ENCODE data around the gene SH3TC1.

SH3TC1 gene

DNA sequence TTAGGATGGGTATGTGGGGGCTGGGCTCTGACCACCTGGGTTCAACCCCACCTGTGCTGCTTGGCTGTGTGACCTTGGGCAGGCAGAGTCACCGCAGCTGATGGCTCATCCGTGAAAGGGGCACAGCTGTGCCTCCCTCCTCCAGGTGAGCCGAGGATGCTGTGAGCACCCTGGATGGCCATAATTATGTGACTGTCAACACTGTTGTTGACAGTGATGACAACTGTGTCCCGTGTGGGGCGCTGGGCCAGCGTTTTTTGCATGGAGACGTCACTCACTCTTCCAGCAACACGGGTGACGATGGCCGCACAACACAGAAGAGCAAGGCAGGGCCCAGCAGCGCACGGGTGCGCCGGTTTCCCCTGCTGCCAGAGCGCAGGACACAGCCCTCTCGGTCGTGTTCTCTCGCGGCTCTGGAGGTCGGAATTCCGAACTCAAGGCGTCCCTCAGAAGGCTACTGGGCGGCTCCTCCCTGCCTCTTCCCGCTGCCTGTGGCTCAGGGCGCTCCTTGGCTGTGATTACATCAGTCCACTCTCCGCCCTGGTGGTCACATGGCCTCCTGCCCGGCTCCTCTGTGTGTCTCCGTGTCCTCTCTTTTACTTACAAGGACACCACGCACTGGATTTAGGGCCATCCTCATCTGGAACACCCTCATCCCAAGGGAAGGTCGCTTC is 1.3 kb downstream of the SH3TC1 start:
- peak; percentile 83 to 91 (median 88) for DNase-seq

GRCh38 chr4:8201321-8201781 is 2.3 kb downstream of the SH3TC1 start:
- peak; percentile 61 to 81 (median 74) for DNase-seq

GRCh38 chr4:8202108-8203051 is 3.3 kb downstream of the SH3TC1 start:
- peak; percentile 65 to 78 (median 73) for DNase-seq

- DNase-seq = peak in 1 of 4 experiments; percentile 44
These were observed 3.9 kb downstream of the SH3TC1 start for GRCh38 chr4:8203052-8203401.

DNA sequence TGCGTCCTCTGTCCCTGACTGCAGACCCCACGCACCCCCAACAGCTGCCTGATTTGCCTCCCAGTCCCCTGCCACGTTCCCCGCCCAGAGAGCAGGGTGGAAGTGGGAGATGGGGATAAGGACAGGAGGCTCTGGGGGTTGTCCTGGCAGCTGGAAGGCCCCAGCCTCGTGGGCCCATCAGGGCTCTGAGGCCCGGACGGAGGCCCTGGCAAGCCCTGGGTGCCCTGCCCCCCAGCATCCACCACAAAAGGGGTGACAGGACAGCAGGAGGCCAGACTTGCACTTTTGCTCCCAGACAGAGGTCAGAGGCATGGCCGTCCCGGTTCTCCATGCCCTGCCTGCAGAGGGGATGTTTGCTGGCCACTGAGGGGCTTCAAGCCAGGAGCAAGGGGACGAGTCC is 4.7 kb downstream of the SH3TC1 start:
- DNase-seq = no peak

- no peak for DNase-seq
These were observed 5.6 kb downstream of the SH3TC1 start for GRCh38 chr4:8204576-8205227.

GRCh38 chr4:8205241-8205707 is 6.2 kb downstream of the SH3TC1 start:
- peak; percentile 76 to 81 (median 79) for DNase-seq

- DNase-seq = peak in 2 of 4 experiments; percentile 38 to 51
These were observed 6.9 kb downstream of the SH3TC1 start for GRCh38 chr4:8205749-8206611.

DNA sequence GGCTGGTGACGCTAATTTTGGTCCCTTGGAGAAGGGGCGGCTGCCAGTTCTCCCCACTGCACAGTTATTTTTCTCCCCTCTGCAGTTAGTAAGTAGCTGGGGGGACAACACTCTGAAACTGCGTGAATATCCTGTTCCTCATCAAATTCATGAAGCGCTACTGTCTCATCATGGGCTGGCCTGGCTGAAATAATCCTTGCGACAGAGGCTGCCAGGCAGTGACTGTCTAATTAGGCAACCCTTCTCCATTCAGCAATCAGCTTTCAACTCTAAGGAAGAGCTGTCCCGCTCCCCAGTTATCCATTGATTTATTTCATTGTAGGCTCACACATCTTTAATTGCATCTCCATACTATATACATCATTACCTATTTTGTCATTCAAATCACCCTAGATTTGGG is 8.2 kb downstream of the SH3TC1 start:
- DNase-seq = peak; percentile 72 to 86 (median 84)

DNA sequence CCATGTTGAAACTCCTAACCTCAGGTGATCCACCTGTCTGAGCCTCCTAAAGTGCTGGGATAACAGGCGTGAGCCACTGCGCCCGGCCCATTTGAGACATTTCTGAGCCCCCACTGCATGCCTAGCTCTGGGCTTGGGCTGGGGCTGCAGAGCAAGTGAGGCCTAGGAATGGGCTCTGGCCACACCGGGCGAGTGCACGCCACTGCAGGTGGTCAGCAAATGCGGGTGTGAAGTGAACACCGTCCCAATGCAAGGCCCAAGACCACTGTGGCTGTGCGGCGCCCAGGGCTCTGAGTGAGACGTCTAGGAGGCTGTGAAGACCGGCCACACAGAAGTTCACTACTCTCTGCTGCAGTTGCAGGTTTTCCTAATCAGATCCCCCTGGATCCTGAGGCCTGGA is 9.5 kb downstream of the SH3TC1 start:
- DNase-seq = no peak

DNA sequence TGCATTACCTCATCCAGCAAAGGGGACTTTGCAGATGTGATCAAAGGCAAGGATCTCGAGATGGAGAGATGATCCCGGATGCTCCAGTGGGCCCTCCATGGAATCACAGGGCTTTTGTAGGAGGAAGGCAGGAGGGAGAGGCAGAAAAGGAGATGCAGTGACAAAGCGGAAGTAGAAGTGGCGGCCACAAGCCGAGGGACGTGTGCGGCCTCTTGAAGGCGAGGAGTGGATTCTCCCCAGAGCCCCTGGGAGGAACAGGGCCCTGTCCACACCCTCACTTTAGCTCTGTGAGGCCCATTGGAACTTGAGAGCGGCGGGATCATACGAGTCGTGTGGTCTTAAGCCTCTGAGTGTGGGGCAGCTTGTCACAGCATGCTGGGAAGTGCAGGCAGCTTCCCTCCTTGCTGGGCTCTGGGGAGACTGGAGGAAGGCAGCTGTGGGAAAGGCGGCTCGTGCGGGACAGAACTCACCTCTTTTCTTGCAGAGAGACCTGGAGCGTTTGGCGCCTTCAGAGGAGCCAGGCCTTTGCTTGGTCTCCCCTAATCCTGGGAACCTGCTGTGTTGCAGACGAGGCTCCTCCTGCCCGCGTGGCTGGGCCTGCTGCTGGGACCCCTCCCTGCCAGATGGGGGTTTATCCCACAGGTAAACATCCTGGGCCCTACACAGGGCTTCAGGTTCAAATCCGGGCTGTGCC is 10.2 kb downstream of the SH3TC1 start:
- peak; percentile 36 to 58 (median 58) for DNase-seq

- no peak for DNase-seq
These were observed 10.9 kb downstream of the SH3TC1 start for GRCh38 chr4:8210010-8210409.

GRCh38 chr4:8210616-8211015 is 11.5 kb downstream of the SH3TC1 start:
- no peak for DNase-seq

- DNase-seq = no peak
These were observed 12.2 kb downstream of the SH3TC1 start for GRCh38 chr4:8211251-8211650.

- no peak for DNase-seq
These were observed 12.9 kb downstream of the SH3TC1 start for GRCh38 chr4:8211737-8212581.

GRCh38 chr4:8212622-8213021 is 13.5 kb downstream of the SH3TC1 start:
- no peak for DNase-seq

DNA sequence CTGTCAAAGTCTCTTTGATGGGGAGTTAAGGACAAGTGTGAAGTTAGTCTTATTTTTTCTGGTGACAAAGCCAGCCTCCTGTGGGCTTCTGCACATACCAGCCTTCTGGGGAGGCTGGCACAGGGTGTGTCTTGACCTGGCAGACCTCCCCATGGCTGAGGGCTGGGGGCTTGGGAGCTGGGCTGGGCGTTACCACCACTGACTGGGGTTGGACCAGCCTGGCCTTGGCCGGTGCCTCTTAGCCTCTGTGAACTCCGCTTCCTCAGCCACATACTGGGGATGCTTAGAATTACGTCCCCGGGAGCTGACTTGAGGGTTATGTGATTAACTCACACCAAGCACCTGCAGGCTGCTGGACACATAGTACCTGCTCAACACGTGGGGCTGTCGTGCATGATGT is 14.0 kb downstream of the SH3TC1 start:
- DNase-seq = no peak

DNA sequence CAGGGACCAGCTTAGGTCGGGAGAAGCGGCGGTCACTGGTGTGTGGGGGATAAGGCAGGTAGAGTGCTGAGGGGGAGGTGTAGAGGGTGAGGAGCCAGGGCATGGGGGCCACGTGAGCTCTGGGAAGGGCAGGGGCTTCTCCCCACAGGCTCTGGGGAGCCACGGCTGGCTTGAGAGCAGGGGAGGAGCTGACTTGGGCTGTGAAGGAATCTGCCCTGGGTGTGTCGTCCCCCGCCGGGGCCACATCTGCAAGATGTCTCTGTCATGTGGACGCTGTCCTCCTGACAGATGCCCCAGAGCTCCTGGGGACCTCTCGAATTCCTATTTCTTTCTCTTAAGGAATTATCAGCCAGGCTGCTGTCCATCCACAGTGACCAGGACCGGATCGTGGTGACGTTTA is 15.0 kb downstream of the SH3TC1 start:
- no peak for DNase-seq

DNA sequence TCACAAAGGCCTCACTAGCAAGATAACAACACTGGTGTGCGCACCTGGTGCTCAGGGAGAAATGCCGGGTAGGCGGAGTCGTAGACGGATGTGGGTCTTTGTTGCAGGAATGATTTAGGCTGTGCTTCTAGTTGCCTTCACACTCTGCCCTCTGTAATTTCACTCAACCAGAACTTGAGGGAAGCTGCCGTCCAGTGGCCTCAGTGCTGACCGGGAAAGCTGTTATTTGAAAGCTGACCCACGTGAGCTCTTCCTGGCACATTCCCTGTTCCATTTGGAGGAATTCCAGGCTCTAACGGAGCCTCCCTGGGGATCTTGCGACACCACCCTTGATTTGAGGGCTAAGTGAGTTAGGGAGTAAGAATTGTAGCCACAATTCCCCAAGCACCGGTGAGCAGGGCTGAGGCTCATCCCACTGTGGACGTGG is 15.9 kb downstream of the SH3TC1 start:
- DNase-seq = no peak

DNA sequence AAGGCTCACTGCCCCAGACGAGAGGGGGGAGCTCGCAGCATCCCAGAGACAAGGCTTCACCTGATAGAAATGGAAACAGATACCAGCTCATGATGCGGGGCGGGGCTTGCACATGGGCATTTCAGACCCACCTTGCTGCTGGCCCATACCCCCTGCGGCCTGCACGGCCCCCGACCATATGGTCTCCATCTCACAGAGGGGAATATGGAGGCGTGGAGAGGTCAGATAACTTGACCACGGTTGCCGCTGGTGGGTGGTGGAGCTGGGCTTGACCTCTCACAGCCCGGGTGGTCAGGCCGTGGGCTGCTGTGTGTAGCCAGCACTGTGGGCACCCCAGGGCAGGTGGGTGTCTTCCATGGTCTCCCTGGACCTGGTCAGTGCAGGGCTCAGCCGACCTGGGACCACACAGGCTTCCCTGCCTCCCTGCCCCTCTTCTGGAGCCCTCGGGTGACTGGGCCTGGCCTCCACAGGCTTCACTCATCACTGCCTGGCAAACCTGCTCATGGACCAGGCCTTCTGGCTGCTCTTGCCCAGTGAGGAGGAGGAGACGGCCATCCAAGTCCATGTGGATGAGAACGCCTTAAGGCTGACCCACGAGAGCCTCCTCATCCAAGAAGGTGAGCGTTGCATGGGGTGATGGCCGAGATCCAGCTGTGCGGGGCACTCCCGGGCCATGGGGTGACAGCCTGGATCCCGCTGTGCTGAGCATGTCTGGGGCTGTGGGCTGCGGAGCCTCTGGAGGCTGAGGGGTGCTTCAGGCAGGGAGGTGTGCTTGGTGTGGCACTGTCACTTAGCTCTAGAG is 16.8 kb downstream of the SH3TC1 start:
- no peak for DNase-seq
